Gastrocnemius medialis (tissue), 4 donors: ENCODE measurements around the gene KLHL7.

Experiments
- POLR2A ChIP-seq, 2 donors: fragments of 450-650 bp; IDR thresholded peaks; one replicate each; pipeline ENCODE4 v1.6.1; 2017; ENCODE audit warnings: antibody characterized with exemption in 2 of 2, mild to moderate bottlenecking in 2 of 2, moderate library complexity in 2 of 2
- TF ChIP-seq, protein P1 (sequence below), 5 experiments: fragments of 450-650 bp in 3 of 5; fragments of 200-600 bp in 2 of 5; sonication (generic) in 2 of 5; IDR thresholded peaks in 4 of 5; conservative IDR thresholded peaks in 1 of 5; 1 replicate in 4 of 5; 2 replicates in 1 of 5; pipeline ENCODE4 v1.5.1; 2016 to 2019; ENCODE audit warnings: antibody characterized with exemption in 5 of 5, mild to moderate bottlenecking in 3 of 5, moderate library complexity in 3 of 5

DNA sequence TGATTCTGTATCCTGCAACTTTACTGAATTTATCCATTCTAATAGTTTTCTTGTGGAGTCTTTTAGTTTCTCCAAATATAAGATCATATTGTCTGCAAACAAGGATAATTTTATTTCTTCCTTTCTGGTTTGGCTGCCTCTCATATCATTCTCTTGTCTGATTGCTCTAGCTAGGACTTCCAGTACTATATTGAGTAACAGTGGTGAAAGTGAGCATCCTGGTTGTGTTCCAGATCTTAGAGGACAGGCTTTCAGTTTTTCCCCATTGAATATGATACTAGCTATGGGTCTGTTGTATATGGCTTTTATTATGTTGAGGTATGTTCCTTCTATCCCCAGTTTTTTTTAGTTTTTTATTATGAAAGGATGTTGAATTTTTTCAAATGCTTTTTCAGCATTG lies 28.2 kb downstream of the KLHL7 start:
- TF ChIP-seq, protein P1, sequence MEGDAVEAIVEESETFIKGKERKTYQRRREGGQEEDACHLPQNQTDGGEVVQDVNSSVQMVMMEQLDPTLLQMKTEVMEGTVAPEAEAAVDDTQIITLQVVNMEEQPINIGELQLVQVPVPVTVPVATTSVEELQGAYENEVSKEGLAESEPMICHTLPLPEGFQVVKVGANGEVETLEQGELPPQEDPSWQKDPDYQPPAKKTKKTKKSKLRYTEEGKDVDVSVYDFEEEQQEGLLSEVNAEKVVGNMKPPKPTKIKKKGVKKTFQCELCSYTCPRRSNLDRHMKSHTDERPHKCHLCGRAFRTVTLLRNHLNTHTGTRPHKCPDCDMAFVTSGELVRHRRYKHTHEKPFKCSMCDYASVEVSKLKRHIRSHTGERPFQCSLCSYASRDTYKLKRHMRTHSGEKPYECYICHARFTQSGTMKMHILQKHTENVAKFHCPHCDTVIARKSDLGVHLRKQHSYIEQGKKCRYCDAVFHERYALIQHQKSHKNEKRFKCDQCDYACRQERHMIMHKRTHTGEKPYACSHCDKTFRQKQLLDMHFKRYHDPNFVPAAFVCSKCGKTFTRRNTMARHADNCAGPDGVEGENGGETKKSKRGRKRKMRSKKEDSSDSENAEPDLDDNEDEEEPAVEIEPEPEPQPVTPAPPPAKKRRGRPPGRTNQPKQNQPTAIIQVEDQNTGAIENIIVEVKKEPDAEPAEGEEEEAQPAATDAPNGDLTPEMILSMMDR (IDR thresholded peaks at IDR 0.05 in 4 of 5, conservative IDR thresholded peaks at IDR 0.05 in 1 of 5) = no peak
- TF ChIP-seq POLR2A (IDR thresholded peaks at IDR 0.05) = no peak
